ENCODE data around the gene C1QTNF3. TPM values are rescaled to one million over a fixed set of nuclear protein-coding genes. Genes with fewer than 3 reads are reported as not detected.
"Not testable (repeated sequence)": the region's sequence is repeated elsewhere in the genome, so short reads cannot be mapped to it uniquely, and the experiment has no call there.

Gene C1QTNF3
- total RNA-seq, result 1.9 TPM

- DNase-seq (ENCODE audit: low spot score) (no peak), ATAC-seq (no peak)
Measured at GRCh38 chr5:34043099-34043876, at the start of gene C1QTNF3. Gene C1QTNF3 (minus strand): TSS chr5:34043213. CDS start chr5:34043125, 88 bp downstream.

- not testable (repeated sequence) for ATAC-seq; DNase-seq (ENCODE audit: low spot score)
Measured at GRCh38 chr5:34091039-34091438, 48.0 kb upstream of the C1QTNF3 start.

DNA sequence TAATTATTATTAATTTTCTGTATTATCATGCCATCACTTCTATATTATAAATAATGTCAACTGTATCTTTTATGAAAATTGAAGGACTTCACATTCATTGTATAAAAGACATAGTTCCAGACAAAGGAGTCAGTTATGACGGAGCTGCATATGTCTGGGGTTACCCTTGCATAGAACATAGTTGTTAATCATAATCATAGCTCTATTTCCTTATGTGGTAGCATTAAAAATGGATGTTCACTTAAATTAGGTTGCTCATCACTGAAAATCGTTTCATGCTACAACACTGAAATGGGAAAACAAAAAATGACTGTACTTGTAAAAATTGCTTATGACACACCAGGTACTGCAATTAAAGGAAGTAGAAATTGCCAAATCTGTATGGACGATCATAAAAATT lies 46.8 kb upstream of the C1QTNF3 start:
- DNase-seq (ENCODE audit: low spot score); ATAC-seq: not testable (repeated sequence)

GRCh38 chr5:34087728-34088127 lies 44.7 kb upstream of the C1QTNF3 start:
- ATAC-seq; DNase-seq (ENCODE audit: low spot score): not testable (repeated sequence)

- not testable (repeated sequence) for ATAC-seq; DNase-seq (ENCODE audit: low spot score)
Measured at GRCh38 chr5:34083898-34084297, 40.9 kb upstream of the C1QTNF3 start.

GRCh38 chr5:34079505-34079904 lies 36.5 kb upstream of the C1QTNF3 start:
- not testable (repeated sequence) for DNase-seq (ENCODE audit: low spot score); ATAC-seq

GRCh38 chr5:34077636-34078035 lies 34.6 kb upstream of the C1QTNF3 start:
- not testable (repeated sequence) for ATAC-seq; DNase-seq (ENCODE audit: low spot score)

DNA sequence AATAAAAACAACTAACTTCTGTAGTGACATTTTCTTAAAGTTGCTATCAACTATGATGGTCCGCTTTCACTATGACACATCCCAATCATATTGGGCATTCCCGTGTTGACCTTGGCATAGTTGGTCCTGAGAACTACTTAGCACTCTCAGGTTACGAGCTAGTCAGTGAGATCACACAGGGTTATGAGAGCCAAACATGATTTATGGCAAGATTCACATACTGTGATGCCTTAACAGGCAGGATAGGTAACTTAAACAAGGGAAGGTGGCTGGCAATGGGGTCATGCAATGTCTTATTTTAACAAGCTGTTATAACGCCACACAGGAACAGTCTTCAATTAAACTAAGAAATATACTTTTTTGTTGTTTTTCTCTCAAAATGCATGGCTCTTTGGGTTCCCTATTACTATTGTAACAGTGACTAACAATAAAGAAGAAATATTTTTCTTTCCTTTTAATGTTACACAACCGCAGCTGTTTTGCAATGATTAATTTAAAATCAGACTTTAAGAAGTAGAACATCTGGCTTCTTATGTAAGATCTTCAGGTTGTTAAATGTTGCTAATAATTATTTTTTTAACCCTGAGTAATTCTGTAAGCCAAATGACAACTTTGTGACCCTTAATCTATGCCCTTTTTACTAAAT lies 33.8 kb upstream of the C1QTNF3 start:
- ATAC-seq; DNase-seq (ENCODE audit: low spot score): not testable (repeated sequence)

DNA sequence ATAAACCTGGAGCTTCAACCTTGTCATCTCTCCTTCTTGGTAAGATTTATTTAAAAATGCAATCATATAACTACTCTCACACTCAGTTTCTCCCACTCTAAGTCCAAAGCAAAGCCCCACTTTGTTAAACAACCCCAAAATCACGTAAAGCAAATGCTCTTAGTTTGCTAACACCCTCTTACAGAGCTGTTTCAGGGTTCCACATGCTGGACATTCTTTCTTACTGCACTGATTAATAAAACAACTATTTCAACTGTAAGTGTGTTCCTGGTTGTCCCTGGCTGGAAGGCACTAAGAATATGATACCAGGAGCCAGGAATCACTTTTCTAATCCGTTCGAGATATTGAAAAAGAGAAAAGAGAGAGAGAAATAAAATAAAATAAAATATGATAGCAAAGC lies 31.5 kb upstream of the C1QTNF3 start:
- ATAC-seq, result peak; percentile 92
- not testable (repeated sequence) for DNase-seq (ENCODE audit: low spot score)

DNA sequence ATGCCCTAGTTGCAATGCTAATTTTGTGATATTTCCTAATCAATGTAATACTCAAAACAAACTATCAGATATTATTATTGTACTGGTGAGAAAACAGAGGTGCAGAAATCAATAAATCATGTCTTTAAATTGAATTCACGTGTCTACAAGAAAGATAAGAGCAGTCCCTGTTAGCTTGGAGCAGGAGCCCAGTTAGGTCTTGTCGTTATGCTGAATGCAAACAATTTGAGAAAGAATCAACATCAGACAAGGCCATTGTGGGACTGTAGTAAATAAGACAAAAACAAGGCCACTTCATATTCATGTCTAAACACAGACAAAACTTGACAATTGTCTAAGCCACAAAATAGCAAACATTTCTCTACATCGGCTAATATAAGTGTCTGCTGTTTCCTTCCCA lies 31.1 kb upstream of the C1QTNF3 start:
- DNase-seq (ENCODE audit: low spot score), result not testable (repeated sequence)
- peak; percentile 55 for ATAC-seq

- DNase-seq (ENCODE audit: low spot score); ATAC-seq: not testable (repeated sequence)
Measured at GRCh38 chr5:34070626-34071025, 27.6 kb upstream of the C1QTNF3 start.

- ATAC-seq (no peak), DNase-seq (ENCODE audit: low spot score) (no peak)
Measured at GRCh38 chr5:34064656-34065055, 21.6 kb upstream of the C1QTNF3 start.

- peak; percentile 5 for ATAC-seq
Measured at GRCh38 chr5:34062419-34062818, 19.4 kb upstream of the C1QTNF3 start.

DNA sequence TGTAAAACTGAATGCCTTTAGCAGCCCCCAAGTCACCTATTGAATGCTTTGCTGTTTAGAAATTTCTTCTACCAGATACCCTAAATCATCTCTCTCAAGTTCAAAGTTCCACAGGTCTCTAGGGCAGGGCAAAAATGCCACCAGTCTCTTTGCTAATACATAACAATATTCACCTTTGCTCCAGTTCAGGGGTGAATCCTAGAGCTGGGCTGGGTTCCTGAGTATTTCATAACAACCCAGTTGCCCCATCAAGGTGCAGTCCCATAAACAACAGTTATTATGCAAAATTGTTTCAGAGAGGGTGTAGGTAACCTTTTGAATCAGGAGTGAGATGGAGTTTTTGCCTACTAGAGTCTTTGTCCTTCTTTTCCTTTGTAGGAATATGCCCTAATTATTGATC lies 19.0 kb upstream of the C1QTNF3 start:
- ATAC-seq (peak; percentile 64), DNase-seq (ENCODE audit: low spot score) (peak; percentile 83)

More at GRCh38 chr5:34062419-34062818, 19.4 kb upstream of the C1QTNF3 start:
- DNase-seq (ENCODE audit: low spot score), result no peak

DNA sequence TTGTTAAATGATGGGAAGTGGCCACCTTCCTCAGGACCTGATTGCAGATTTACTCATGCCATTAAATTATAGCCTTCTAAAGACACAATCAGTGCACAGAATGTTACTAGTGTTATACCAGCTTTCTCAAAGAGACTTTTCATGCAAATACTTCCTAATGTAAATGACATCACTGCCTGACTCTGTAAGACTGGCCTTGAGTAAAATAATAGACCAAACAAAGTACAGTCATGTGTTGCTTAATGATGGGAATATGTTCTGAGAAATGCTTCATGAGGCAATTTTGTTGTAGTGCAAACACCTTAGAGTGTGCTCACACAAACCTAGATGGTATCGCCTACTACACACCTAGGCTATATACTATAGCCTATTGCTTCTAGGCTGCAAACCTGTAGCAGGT lies 17.0 kb upstream of the C1QTNF3 start:
- no peak for ATAC-seq
- no peak for DNase-seq (ENCODE audit: low spot score)

DNA sequence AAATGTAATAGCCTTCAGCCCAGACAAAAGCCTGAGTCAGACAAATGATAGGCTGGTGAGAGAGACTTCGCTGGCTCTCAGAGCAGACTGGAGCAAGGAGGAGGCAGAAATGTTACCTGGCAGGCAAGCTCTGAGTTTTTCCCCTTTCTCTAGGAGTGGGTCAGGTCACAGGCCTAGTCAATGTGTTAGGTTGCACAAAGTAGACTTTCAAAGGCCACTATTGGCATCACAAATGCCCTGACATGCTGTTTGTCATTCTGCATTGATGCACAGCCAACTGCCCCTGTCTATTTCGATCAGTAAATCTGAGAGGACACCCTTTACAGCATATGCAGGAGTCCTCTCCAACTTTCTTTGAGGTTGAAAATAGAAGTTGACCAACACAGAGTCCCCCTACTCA lies 15.5 kb upstream of the C1QTNF3 start:
- ATAC-seq (peak; percentile 83), DNase-seq (ENCODE audit: low spot score) (peak; percentile 77)

DNA sequence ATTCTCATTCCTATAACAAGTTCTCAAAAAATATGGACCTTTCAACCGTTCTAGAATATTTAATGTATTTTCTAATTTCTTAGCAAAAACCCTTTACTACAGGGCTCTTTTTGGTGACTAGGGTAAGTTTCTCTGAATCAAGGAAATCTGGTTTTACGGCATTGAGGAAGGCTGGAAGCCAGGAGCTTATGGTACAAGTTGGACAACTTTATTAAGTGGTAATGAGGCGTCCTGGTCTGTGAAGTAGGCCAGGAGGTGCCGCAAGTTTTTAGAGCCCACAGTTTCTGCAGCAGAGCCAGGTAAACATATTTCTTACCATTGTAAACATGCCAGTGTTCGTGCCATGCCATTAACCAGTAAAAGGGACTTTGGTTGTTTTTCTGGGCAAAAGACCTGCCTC lies 14.6 kb upstream of the C1QTNF3 start:
- ATAC-seq, result peak; percentile 47
- DNase-seq (ENCODE audit: low spot score), result no peak

- DNase-seq (ENCODE audit: low spot score) (no peak), ATAC-seq (no peak)
Measured at GRCh38 chr5:34057118-34057517, 14.1 kb upstream of the C1QTNF3 start.

DNA sequence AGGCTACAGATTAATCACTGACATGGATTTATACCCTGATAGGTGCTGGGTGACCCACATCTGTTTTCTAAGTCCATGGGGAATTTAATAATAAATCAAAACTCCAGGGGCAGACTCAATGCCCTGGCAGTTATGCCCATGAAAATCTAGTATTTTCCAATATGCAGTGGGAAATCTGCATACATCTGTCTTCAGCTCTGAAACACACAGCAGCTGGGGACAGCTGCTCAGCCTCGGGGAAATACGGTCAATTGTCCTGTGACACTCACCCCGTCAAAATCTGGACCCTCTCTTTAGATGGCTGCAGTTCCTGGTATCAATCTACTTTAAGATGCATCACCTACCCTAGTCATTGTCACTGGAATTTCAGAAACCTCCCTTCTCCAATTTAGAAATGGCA lies 12.7 kb upstream of the C1QTNF3 start:
- DNase-seq (ENCODE audit: low spot score), result no peak
- ATAC-seq, result no peak

DNA sequence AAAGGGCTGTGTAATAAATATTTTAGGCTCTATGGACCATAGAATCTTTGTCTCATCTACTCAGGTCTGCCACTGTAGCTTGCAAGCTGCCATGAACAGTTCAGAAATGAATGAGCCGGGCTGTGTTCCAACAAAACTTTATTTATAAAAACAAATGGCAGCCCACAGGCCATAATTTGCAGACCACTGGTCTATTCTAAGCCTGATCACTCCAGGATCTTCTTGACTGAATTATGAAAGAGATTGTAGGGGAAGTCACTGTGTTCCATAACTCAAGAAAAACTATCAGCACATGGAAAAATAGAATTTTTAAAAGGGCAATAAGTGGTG lies 11.4 kb upstream of the C1QTNF3 start:
- ATAC-seq (no peak), DNase-seq (ENCODE audit: low spot score) (no peak)

- ATAC-seq (no peak), DNase-seq (ENCODE audit: low spot score) (no peak)
Measured at GRCh38 chr5:34053571-34054399, 10.8 kb upstream of the C1QTNF3 start.
